ENCODE measurements around the gene HS1BP3.

HS1BP3 gene

GRCh38 chr2:20650877-20651730 is at the start of gene HS1BP3:
Gene HS1BP3 (minus strand): TSS chr2:20651098. CDS start chr2:20651063, 35 bp downstream.
- peak; percentile 90 for DNase-seq (ENCODE audit: low spot score)

- no peak for DNase-seq (ENCODE audit: low spot score)
These were observed 48.2 kb upstream of the HS1BP3 start for GRCh38 chr2:20698916-20699613.

- DNase-seq (ENCODE audit: low spot score), result no peak
These were observed 46.5 kb upstream of the HS1BP3 start for GRCh38 chr2:20697322-20697934.

GRCh38 chr2:20696366-20696765 is 45.5 kb upstream of the HS1BP3 start:
- DNase-seq (ENCODE audit: low spot score), result no peak

GRCh38 chr2:20693317-20693716 is 42.4 kb upstream of the HS1BP3 start:
- DNase-seq (ENCODE audit: low spot score), result no peak

- no peak for DNase-seq (ENCODE audit: low spot score)
These were observed 41.2 kb upstream of the HS1BP3 start for GRCh38 chr2:20692081-20692480.

GRCh38 chr2:20691076-20691734 is 40.3 kb upstream of the HS1BP3 start:
- no peak for DNase-seq (ENCODE audit: low spot score)

GRCh38 chr2:20689428-20690264 is 38.7 kb upstream of the HS1BP3 start:
- no peak for DNase-seq (ENCODE audit: low spot score)

GRCh38 chr2:20687260-20687832 is 36.4 kb upstream of the HS1BP3 start:
- no peak for DNase-seq (ENCODE audit: low spot score)

GRCh38 chr2:20684581-20685063 is 33.7 kb upstream of the HS1BP3 start:
- no peak for DNase-seq (ENCODE audit: low spot score)

GRCh38 chr2:20682167-20682920 is 31.4 kb upstream of the HS1BP3 start:
- DNase-seq (ENCODE audit: low spot score), result no peak

GRCh38 chr2:20680744-20681375 is 30.0 kb upstream of the HS1BP3 start:
- DNase-seq (ENCODE audit: low spot score), result no peak

- DNase-seq (ENCODE audit: low spot score), result no peak
These were observed 27.9 kb upstream of the HS1BP3 start for GRCh38 chr2:20678780-20679179.

GRCh38 chr2:20678086-20678395 is 27.1 kb upstream of the HS1BP3 start:
- DNase-seq (ENCODE audit: low spot score), result no peak

- no peak for DNase-seq (ENCODE audit: low spot score)
These were observed 26.6 kb upstream of the HS1BP3 start for GRCh38 chr2:20677301-20678085.

GRCh38 chr2:20676353-20677215 is 25.7 kb upstream of the HS1BP3 start:
- no peak for DNase-seq (ENCODE audit: low spot score)

GRCh38 chr2:20675701-20676352 is 24.9 kb upstream of the HS1BP3 start:
- no peak for DNase-seq (ENCODE audit: low spot score)

All from CD4-positive, alpha-beta T cell treated with Interleukin-15 for 4 hours (primary cell).